Retinal pigment epithelial cell (primary cell): Measurements from ENCODE around the gene ELMO1.

Experiments used
- DNase-seq: peaks from one replicate; pipeline ENCODE4 v3.0.0-alpha.2; 2010; ENCODE audit warnings: low read depth
- H3K4me3 ChIP-seq: 2 replicates; pipeline ENCODE4 v1.5.1; 2011; ENCODE audit warnings: mild to moderate bottlenecking, low read length, control low read depth, moderate library complexity
- CTCF ChIP-seq: conservative IDR thresholded peaks from 2 replicates; pipeline ENCODE4 v1.5.1; 2011; ENCODE audit warnings: low read depth, low read length, control low read depth, inconsistent platforms

Gene ELMO1

GRCh38 chr7:37041461-37041860 lies 407.2 kb downstream of the ELMO1 start:
- no peak overlapping the region for H3K4me3 ChIP-seq
- no peak for TF ChIP-seq CTCF
- no peak for DNase-seq

- TF ChIP-seq CTCF = no peak
- DNase-seq = no peak
- no peak overlapping the region for H3K4me3 ChIP-seq
Observed at GRCh38 chr7:37040330-37040729, 408.3 kb downstream of the ELMO1 start.

GRCh38 chr7:37039131-37039749 lies 409.4 kb downstream of the ELMO1 start:
- H3K4me3 ChIP-seq = no peak overlapping the region
- no peak for TF ChIP-seq CTCF
- no peak for DNase-seq

GRCh38 chr7:37038706-37039105 lies 410.0 kb downstream of the ELMO1 start:
- TF ChIP-seq CTCF = no peak
- no peak for DNase-seq

GRCh38 chr7:37037286-37037685 lies 411.4 kb downstream of the ELMO1 start:
- H3K4me3 ChIP-seq = no peak overlapping the region
- no peak for TF ChIP-seq CTCF
- DNase-seq = no peak

More at GRCh38 chr7:37038706-37039105, 410.0 kb downstream of the ELMO1 start:
- no peak overlapping the region for H3K4me3 ChIP-seq

GRCh38 chr7:37035631-37036030 lies 413.0 kb downstream of the ELMO1 start:
- H3K4me3 ChIP-seq = no peak overlapping the region
- DNase-seq = peak; percentile 9
- no peak for TF ChIP-seq CTCF

- TF ChIP-seq CTCF = no peak
- no peak for DNase-seq
- H3K4me3 ChIP-seq = no peak overlapping the region
Observed at GRCh38 chr7:37033141-37033540, 415.5 kb downstream of the ELMO1 start.
